Measurements from ENCODE around the gene ANO6.
A peak's percentile ranks its signal among the peaks of the same experiment; 100 is the strongest.
"Not testable (repeated sequence)": the region's sequence is repeated elsewhere in the genome, so short reads cannot be mapped to it uniquely, and the experiment has no call there.

ANO6 gene

DNA sequence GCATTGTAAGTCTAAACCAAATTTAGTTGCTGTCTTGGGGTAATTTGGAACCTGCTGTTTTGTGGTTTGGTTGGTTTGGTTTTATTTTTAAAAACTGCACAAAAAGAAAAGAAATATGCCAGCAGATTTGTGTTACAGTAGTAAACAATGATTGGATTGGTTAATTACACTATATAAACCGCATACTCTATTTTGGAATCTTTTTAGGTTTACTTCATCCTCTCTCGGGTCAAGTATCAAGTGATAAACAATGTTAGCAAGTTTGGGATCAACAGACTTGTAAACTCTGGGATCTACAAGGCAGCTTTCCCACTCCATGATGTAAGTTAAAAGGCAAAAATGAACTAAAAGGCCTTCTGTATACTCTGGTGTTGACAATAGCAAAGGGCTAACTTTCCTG lies 132.4 kb downstream of the ANO6 start:
- DNase-seq (ENCODE audit: low spot score), result no peak

DNA sequence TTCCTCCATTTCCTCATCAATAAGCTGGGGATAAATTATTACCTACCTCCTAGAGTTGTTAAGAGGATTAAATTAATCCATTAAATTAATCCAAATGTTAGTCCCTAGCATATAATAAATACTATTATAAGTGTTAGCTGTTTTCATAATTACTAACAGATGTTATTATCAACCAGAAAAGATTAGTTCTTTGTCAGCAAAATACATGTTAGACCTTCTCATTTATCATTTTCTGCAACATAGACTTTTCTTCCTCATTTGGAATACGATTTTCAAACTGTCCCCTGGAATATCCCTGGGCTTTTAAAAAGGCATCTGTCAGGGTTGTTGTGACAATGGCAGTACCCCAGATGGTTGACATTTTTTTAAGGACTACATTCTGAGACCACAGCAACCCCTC lies 133.1 kb downstream of the ANO6 start:
- DNase-seq (ENCODE audit: low spot score), result no peak

DNA sequence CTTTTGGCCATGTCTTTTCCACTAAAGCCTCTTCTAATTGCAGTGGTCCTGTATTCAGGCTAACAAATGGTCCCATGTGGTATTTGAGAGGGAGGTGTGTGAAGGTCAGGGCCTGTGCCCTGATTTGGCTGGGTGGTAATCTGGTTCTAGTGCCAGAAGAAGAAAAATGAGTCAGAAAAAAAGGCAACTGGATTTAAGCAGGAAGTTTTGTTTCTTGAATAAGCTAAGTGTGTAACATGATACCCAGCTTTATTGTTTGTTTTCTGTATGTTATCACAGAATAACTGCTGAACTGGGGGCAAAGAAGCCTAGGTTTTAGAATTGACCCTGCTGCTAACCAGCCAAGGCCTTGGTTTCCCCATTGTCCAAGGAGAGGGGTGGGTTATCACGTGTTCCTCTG lies 134.0 kb downstream of the ANO6 start:
- no peak for DNase-seq (ENCODE audit: low spot score)

DNA sequence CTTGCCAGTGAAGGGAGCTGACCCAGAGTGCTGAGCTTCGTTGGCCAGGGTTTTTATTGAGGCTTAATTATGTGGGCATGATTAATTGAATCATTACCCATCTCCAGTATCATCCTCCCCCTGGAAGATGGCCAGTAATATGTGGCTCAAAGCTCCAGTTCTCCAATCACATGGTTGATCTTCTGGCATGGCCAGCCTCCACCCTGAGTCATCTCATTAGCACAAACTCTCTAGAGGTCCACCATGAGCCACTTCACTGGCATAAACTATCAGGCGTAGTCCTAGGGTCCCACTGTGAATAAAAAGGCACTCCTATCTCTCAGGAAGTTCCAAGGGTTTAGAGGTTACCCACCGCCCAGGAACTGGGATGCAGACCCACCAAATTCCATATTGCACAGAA lies 135.0 kb downstream of the ANO6 start:
- no peak for DNase-seq (ENCODE audit: low spot score)

DNA sequence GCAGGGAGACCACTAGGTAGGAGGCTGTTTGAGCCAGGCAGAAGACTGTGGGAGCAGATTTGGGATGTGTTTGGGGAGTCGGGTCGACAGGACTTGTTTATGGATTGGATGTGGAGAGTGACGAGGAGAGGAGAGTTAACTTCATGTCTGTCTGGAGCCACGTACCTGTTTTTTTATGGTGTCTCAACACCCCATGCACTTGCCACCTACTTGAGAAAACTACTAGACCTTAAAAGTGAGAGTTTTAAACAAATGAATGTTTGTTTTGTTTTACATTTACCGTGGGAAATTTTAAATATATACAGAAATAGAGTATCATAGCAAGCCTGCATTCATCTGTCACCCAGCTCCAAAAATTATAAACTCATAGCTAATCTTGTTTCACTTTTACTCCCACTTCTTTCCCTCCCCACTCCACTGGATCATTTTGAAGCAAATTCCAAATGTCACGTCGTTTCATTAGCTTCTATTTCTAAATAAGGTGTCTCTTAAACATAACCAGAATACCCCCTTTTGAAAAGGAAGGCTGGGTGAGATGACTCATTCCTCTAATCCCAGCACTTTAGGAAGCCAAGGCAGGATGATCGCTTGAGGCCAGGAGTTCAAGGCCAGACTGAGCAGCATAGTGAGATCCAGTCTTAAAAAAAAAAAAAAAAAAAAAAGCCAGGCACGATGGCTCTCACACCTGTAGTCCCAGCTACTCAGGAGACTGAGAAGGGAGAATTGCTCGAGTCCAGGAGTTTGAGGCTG lies 136.2 kb downstream of the ANO6 start:
- no peak for DNase-seq (ENCODE audit: low spot score)

DNA sequence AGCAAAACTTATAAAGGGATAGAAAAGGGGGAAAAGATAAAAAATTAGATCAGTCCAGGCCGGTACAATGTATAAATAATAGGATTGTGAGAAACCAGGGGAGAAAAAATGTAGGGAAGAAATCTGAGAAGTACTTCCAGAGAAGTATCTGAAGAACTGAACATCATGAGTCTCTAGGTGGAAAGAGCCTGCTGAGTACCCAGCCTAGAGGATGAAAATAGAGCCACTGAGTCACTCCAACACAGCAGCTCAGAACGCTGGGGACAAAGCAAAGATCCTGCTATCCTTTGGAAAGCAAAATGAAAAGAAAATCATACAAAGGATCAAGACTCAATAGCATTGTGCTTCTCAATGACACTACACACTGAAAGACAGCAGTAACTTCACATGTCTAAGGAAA lies 138.0 kb downstream of the ANO6 start:
- DNase-seq (ENCODE audit: low spot score), result no peak

DNA sequence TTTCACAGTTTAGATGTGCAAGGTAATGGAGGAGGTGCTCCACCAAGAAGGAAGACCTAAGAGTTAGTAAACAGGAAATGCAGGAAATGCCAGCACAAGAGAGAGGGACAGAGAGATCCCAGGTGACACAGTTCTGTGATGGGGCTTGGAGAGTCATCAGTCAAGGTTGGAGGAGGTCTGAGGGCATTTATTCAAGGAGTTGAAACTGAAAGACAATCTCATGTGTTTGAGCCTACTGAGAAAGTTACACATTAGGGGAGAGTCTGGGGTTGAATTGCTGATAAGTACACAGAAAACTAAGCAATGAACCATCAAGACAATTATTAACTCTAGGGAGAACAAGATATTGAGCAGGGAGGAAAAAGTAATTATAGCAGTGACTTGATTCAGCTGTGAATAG lies 138.5 kb downstream of the ANO6 start:
- no peak for DNase-seq (ENCODE audit: low spot score)

DNA sequence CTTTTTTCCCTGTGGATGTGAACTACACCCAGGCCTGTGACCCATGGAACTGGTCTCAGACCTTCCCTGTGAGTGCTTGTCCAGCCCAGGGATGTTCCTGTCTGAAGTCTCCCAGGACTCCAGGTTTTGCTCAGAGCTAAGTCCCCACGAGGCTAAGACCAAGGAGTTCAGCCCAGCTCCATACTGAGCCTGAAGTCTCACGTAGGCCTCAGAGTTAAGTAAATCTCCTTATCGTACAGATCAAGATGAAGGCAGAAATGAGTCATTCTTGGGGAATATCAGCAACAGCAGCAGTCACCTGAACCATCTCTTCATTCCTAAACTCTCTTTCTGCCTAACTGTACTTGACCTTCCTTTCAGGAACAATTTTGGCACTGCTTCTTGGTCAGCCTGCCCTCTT lies 139.8 kb downstream of the ANO6 start:
- DNase-seq (ENCODE audit: low spot score), result no peak

DNA sequence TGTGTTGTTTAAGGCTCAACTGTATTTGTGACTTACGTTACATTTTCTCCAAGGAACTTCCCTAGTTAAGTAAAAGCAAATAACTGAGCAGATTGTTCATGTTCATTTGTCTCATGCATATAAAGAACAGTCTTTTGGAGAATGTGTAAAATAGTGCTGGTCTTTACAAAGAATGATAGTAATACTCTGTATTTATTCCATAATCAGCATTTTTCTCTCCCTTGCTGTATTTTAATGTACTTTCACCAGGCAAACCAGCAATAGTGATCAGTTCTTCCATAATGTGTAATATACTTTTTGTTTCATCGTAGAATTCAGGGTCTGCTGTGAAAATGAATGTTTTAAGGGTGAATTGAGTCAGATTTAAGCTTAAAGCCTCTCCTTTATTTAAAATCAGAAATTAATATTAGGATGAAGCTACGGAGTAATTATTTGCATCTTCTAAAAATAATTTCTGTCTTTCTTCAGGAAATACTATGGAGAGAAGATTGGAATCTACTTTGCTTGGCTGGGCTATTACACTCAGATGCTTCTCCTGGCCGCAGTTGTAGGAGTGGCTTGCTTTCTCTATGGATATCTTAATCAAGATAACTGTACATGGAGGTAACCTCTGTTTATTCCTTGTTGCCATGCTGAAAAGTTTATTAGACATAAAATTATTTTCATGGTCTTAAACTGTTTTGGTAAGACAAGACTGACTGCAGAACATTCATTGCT lies 141.1 kb downstream of the ANO6 start:
- no peak for DNase-seq (ENCODE audit: low spot score)

DNA sequence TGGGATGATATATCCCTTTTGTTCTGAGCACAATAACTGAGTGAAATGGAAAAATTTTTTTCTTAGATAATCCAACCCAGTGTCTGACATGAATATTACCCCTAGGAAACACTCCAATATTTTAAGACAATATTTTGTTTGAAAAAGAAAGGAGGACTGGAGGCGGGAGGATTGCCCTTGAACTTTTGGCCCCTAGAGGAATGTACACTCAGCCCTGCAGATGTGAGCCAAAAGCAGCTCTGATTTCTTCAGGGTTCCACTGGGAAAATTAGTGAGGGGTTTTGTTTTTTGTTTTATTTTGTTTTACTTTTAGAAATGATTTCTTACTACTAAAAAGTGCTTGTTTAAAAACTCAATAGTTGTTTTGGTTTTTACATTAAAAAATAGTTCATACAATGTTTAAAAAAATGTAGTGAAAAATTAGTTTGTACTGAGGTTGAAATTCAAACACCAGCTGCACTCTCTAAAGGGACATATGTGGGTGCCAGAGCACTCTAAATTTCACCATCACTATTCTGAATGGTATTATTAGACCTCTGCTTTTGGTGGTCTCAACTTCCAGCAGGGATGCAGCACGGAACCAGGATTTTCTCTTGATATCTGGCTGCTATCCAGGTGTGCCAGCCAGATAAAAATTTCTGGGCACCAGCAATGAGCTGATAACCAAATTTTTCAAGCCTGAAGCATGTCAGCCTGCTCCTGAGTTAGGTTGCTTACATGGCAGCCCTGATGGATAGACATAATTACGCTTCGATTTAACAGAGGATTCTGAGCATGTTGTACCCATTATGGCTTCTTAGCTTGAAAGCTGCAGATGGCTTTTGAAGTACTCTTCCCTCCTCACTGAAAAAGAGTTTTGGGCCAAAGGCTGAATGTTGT lies 141.9 kb downstream of the ANO6 start:
- no peak for DNase-seq (ENCODE audit: low spot score)

DNA sequence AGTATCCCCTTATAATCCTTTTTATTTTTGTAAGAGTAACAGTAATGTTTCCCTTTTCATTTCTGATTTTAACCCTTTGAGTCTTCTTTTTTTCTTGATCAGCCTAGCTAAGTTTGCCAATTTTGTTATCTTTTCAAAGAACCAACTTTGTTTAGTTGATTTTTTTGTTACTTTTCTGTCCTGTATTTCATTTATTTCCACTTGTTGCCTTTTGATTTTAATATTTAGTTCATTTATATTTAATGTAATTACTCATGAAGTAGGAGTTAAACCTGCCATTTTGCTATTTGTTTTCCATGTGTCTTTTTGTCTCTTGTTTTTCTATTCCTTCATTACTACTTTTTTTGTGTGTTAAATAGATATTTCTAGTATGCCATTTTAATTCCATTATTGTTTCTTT lies 146.4 kb downstream of the ANO6 start:
- no peak for DNase-seq (ENCODE audit: low spot score)

DNA sequence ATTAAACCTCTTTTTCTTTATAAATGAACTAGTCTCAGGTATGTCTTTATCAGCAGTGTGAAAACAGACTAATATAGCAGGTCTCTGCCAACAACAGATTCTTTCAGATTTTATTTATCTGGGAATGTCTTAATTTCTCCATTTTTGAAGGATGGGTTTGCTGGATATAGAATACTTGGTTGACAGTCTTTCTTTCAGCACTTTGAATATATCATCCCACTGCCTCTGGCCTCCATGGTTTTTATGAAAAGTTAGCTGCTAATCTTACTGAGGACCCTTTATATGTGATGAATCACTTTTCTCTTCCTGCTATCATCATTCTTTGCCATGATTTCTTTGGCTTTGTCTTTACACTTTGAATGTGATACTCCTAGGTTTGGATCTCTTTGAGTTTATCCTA lies 148.0 kb downstream of the ANO6 start:
- no peak for DNase-seq (ENCODE audit: low spot score)

DNA sequence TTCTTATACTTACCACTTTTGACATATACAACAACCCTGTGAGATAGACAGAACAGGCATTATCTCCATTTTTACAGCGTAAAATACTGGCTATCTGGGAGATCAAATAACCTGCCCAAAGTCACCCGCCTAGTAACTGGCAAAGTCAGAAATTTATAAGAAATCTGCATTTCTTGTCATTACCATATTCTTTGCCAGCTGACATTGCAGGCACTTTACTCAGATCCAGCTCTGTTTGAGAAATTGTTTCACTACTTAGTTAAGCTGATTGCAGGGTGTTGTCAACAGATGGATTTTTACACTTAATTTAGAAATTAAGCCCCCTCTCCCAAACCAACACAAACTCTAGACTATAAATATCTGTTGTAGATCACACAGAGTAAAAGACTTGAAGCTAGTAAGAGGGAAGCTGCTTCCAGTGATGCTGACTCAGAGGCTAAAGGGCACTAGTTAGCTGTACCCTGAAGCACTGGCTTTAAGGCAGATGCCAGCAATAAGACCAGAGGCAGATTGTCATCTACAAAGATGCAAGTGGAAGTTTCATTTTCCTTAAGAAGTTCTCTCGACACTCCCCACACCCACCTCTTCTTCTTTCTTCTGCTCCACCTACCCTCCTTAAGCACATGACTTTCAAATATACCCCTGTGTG lies 153.1 kb downstream of the ANO6 start:
- DNase-seq (ENCODE audit: low spot score), result no peak

DNA sequence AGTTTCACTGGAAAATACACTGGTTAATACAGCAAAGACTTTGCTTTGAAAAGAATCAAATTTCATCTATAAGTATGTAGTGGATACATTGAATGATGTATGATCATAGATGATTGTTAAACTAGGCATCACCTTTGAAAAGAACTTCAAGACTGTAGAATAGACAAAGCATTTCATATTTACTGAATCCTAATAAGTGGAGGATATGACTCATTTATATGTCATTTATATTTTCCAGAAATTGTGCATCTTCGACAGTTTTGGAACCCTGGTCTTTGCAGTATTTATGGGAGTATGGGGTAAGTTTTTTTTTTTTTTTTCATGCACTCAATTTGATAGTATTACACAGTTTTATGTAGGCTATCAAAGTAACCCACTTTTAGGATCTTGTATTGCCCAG lies 161.9 kb downstream of the ANO6 start:
- DNase-seq (ENCODE audit: low spot score), result no peak

DNA sequence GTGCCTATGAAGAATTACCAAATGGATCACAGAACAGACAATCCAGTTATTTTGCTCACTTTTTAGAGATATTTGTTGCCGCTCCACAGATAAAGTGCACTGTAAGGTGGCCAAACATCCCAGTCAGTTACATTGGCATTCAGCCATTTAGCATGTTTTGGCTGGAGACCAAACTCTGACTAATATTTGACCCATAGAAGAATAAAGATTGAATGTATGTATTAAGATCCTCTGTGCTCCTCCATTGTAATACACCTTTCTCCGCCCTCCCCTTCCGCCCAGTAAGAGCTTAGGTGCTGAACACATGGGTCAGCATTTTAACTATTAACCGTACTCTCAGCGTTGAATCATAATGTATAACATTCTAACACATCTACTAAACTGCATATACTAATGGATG lies 163.4 kb downstream of the ANO6 start:
- DNase-seq (ENCODE audit: low spot score), result no peak

DNA sequence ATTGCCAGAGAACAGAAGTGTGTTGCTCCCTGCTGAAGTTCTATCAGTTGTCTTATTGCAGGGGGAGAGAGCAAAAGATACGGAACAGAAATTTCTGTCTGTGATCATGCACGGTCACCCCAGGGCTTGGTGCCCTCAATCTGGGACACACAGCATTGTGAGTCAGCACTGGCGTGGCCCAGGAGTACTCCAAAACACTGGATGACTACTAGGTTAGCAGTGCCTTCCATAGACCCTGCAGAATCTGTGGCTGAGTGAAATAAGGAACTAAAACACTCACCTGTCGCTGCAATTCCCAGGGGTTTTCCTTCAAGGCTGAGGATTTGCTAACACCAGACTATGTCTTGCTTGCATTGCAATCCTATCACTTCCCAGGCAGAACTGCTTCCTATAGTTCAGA lies 165.5 kb downstream of the ANO6 start:
- no peak for DNase-seq (ENCODE audit: low spot score)

DNA sequence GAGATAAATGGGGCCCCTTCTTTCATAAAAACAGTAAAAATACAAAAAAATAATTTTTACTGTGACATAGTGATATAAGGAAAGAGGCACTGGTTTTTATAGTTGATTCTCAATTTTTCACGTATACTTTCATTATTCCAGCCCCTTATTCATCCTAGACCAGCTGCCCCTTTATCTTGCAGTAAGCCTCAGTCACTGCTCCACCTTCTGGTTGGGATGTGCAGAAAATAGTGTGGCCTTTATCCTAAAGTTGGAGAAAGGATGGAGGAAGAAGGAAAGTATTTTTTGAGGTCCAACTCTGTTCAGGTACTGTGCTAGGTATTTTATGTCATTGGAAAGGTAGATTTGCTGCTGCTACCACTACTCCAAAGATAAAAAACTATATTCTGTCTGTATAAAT lies 172.7 kb downstream of the ANO6 start:
- DNase-seq (ENCODE audit: low spot score), result peak; percentile 49

DNA sequence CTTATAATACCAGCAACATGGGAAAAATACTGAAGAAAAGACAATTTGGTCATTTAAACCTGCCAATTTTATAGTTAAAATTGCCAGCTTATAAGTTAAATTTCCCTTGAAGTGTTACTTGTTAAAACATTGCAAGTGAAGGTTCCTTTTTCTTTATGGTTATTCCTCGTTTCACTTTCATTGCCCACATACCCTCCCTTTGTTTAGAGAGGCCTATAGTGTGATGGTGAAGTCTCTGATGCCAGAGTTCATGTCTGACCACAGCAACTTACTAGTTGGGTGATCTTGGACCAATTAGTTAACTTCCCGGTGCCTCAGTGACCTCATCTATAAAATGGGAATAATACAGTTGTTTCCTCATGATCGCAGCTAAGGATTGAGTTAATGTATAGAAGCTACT lies 173.5 kb downstream of the ANO6 start:
- DNase-seq (ENCODE audit: low spot score), result no peak

DNA sequence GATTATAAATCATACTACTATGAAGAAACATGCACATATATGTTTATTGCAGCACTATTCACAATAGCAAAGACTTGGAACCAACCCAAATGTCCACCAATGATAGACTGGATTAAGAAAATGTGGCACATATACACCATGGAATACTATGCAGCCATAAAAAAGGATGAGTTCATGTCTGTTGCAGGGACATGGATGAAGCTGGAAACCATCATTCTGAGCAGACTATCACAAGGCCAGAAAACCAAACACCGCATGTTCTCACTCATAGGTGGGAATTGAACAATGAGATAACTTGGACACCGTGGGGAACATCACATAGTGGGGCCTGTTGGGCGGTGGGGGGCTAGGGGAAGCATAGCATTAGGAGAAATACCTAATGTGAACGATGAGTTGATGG lies 181.6 kb downstream of the ANO6 start:
- not testable (repeated sequence) for DNase-seq (ENCODE audit: low spot score)

DNA sequence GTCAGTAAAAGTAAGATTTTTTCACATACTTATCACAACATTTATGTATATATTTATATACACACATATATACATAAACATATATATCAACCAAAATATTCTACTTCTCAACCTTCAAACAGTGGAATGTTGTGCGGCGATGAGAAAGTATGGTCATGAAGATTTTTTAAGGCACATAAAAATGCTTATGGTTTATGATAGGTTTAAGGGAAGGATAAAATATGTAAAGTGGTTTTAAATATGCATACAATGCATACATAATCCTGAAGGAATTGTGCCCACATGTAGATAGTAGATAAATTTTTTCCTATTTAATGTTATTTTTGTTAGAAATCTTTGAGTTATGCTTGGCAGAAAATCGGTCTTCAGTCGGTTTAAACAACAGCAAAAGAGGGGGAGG lies 182.7 kb downstream of the ANO6 start:
- no peak for DNase-seq (ENCODE audit: low spot score)

DNA sequence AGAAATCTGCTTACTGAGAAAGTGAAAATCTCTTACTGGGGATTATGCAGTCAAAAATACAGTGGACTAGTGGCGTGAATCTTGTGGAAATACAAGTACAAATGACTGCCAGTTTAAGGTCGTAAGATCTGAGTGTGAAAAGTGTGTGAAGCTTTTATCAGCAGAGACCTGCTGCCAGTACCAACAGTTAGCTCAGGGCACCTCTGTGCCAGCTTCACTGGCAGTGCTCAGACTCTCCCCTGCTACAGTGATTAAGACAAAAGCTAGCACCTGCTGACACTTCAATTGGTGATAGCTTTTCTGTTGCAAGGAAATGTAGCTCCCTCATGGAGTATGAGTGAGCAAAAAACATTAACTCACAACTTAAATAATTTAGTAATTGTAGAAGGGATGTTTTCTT lies 185.1 kb downstream of the ANO6 start:
- no peak for DNase-seq (ENCODE audit: low spot score)

DNA sequence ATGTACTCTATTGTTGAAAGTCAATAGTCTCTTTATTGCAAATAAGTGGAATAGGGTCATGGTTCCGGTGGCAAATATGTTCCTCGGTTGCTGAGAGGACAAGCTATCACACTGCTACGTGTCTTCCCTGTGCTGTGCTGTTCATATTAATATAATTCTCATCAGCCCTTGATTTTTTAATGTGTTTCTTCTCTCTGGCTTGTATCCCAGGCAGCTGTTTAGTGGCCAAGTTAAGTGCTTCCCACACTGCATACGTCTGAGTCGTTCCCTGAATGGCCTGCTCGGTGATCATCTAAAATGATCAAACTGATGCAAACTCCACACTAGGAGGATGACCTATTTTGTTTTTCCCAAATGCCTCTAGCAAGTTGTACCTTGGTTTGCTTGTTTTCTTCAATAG lies 186.4 kb downstream of the ANO6 start:
- no peak for DNase-seq (ENCODE audit: low spot score)
